IPS-18c (cell line): ENCODE data around the gene ADGRV1.

Source experiments
- H3K4me3 ChIP-seq: 2 replicates; pipeline ENCODE4 v1.7.0; 2013; ENCODE audit warnings: low read depth, mild to moderate bottlenecking, low read length, moderate library complexity; ENCODE audit not compliant: insufficient read depth
- H3K9me3 ChIP-seq: one replicate; pipeline ENCODE4 v1.6.1; 2013; ENCODE audit warnings: mild to moderate bottlenecking, low read length, moderate library complexity; ENCODE audit not compliant: control insufficient read depth, insufficient read depth

ADGRV1 gene

DNA sequence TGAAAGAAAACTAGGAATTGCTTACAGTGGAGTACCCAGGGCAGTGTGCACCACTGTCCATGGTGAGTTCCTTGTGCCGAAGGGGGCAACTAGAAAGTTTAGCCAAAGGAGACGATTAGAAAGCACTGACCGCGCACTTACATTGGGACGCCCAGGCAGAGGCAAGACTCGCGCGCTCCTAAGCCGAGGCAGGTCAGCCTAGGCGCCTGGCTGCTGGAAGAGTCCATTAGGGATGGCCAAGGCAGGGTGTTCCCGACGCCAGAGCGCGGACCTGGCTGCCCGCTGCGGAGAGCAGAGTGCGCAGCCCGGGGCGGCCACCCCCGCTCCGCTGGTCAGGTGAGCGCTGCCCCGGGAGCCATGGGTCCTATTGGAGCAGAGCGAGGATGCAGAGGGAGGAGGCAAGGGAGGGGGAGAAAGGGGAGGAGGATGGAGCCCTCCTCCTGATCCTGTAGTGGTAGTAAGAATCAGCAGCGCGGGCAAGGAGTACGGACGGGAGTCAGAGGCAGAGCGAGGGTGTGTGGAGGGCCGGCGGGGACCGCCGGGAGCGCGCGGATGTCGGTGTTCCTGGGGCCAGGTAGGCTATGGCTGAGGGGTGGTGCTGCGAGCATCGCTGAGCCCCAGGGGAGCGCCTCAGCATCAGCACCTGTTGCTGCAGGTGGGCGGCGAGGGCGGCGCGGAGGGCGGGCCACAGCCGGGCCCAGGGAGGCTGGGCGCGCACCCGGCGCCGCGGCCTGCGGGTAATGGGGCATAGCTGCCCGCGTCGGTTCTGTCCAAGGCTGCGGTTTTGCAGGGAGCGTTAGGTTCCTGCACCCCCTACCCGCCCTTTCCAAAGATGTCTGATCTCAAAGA lies at the start of gene ADGRV1:
Gene ADGRV1, plus strand, starts transcription at position 454 of the 849 bp plus-strand sequence. Its CDS starts 99 bp downstream, at position 553.
- no peaks in the 10 kb centered on the region for H3K9me3 ChIP-seq
- peak within 1 kb of the TSS; percentile 79 for H3K4me3 ChIP-seq

DNA sequence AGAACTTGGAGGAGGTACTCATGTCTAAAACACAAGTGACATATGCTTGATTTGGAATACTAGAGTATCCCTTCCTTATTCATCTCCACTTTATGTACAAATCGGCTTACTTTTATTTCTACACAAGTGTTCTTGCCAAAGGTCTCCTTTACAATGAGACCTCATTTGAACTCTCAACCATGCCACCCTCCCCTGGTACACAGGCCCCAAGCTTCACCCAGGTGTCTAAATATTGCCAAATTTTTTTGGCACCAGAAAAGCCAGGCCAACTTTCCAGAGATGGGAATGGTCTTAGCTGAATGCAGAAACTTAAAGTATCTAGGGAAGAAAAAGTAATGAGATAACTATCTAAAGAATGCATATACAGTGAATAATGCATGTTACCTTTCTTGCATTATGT lies 48.2 kb upstream of the ADGRV1 start:
- Histone ChIP-seq H3K9me3 (no peaks in the 10 kb centered on the region), H3K4me3 (no peak overlapping the region)

DNA sequence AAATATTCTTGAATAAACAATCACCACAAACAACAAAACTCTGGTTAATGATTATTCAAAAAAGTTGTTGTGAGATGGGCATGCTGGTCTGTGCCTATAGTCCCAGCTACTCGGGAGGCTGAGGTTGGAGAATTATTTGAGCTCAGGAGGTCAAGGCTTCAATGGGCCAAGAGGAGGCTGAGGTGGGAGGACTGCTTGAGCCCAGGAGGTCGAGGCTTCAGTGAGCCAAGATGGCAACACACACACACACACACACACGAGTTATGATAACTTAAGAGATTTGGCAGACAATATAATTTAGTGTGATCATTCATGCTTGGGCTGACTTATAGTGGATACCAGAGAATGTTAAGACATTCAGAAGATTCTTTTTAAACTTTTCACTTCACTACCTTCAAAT lies 44.1 kb upstream of the ADGRV1 start:
- Histone ChIP-seq H3K9me3 (no peaks in the 10 kb centered on the region), H3K4me3 (no peak overlapping the region)

DNA sequence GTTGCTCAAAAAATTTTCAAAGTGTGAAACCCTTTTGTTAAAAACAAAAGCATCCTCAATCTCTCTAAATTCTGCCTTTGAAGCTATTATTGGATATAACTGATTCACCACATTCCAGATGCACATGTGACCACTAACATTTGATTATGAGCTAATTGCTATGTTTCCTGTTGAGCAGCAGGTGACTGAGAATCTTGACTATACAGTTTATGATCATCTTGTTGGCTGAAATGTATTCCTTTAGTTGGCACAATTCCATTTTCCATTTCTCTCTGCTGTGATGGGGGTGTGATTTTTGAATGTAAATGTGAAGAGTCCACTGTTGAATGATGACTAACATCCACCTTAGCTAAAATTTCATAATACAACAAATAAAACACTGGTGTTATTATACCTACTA lies 39.9 kb upstream of the ADGRV1 start:
- no peak overlapping the region for H3K4me3 ChIP-seq

DNA sequence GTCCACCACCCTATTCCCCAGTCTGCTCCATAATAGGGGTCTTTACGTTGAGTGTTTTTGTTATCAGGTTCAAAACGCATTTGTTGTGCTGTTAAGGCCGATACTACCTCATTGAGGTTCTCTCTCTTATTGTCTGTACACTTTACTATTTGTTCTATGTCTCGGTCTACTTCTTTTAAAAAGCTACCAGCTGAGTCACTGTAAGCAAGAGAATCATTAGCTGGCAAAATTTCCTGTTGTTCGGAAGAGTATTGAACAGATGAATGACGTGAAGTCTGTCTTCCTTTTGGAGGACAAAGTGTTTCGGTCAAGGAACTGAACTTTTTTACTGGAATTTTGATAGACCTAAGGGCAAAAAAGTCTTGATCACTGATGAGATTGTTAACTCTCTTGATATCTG lies 39.5 kb upstream of the ADGRV1 start:
- H3K4me3 ChIP-seq: no peak overlapping the region
- no peaks in the 10 kb centered on the region for H3K9me3 ChIP-seq

More for the DNA sequence above, 39.9 kb upstream of the ADGRV1 start:
- H3K9me3 ChIP-seq: no peaks in the 10 kb centered on the region

- Histone ChIP-seq H3K9me3 (no peaks in the 10 kb centered on the region), H3K4me3 (peak overlapping the region; percentile 90)
Observed at GRCh38 chr5:90528601-90529193, 29.9 kb upstream of the ADGRV1 start.

DNA sequence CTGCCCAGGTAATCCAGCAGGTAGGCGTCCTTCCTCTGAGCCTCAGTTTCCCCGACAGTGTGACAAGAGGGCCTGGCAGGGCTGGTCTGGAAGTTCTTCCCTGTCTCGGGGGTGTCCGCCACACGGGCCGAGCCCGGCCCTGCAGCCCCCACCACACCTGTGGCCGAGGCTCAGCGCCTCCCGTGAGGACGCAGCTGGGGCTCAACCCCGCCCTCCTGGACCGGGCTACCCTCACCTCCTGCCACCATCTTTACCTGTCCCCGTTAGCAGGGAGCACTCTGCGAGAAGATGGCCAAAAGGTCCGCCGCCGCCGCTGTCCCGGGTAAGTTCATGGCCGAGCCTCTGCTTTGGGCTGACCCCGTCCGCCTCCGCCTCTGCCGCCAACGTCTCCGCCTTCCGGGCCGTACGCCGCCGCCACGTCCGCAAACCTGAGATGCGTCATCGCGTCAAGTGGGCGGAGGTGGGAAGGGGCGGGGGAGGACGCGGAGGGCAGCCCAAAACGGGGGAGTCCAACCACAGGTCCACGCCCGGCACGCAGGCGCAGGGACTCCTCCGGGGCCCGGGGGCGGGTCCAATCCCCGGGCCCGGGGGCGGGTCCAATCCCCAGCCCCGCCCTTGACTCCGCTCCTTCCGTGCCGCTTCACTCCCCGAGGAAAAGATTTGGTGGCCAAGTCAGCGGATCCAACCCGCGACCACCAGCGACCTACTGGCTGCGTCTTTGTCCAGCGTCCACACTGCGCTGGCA lies 29.2 kb upstream of the ADGRV1 start, which contains the start of gene LYSMD3:
Gene LYSMD3, minus strand, starts transcription at position 391 of the 745 bp plus-strand sequence. CDS start 4,295 bp downstream, outside the sequence.
- Histone ChIP-seq H3K4me3 (peak within 1 kb of the TSS; percentile 90), H3K9me3 (no peaks in the 10 kb centered on the region)

DNA sequence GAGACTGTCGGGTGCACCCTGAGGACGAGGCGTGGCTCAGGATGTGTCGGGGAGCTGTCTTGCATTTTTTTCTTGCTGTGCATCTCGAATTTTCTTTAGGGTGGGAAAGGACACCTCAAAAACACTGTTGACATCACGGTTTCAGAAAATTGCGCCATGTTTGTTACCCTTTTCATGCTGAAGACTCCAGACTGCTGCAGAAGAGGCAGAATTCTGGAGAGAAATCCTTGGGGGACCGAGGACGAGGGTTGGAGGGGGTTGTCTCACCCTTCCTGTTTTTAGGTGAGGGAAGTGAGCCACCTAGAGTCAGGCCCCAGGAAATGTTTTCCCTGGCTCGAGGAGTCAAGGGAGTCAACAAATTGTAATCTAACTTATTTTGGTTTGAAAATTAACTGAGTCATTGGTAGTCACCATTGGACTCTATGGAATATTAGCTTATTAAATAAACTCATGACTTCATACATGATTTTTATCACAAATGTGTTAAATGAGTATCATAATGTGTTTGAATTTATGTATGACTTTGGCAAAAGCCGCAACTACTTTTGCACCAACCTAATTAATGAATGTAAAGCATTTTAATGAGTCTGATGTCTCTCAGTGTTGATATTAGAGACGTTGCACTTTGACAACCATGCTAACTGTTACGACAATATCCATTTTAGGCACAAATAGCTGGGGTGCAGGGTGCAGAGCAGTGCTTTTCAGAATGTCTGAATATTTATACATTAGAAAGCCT lies 28.5 kb upstream of the ADGRV1 start:
- Histone ChIP-seq H3K9me3 (no peaks in the 10 kb centered on the region), H3K4me3 (peak overlapping the region; percentile 90)

DNA sequence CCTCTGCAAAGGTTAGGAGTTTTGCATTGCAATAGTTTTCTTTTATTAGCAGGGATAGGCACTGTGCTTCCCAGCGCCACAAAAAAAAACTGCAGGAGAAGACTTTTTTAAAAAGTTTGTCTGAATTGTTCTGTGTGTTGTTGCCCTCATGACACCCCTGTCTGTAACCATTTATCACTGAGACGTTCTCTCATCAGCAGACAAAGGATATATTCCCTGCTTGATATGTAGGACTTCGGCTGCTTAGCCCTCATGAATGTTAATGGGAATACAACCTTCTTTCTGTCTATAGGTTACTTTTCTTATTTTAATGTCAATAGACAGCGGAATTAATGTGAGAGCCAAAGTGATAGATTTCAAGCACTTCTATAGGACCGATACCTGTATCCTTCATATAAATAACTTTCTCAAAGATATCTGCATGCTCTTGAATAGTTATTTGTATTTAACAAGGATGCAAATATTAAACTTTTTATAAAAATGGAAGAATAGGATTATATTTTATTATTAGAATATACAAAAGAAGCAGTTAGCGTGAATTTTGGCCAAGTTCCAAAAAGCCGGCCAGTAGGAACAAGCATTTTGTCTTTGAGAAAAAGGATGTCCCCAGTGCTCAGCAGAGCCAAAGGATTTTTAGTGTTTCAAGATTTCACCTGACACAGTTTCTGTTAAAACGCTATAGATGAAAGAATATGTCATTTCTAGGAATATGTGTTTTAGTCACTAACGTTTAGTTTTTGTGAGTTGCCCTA lies 27.7 kb upstream of the ADGRV1 start:
- no peak overlapping the region for H3K4me3 ChIP-seq
- no peaks in the 10 kb centered on the region for H3K9me3 ChIP-seq

DNA sequence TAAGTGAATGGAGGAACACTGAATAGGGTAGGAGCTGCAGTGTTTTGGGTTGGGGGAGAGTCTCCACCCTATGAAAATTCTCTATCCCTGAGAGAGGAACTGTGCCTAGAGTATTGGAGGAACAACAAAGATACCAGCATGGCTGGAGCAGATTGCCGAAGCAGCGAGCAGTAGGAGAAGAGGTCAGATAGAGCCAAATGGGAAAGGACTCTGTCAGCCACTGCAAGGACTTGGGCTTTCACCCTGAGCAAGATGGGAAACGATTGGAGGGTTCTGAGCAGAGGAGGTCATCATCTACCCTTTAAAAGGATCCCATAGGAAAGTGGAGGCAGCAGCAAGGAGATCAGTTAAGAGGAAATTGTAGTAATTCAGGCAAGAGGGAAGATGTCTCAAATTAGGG lies 24.8 kb upstream of the ADGRV1 start:
- H3K9me3 ChIP-seq: no peaks in the 10 kb centered on the region
- no peak overlapping the region for H3K4me3 ChIP-seq

DNA sequence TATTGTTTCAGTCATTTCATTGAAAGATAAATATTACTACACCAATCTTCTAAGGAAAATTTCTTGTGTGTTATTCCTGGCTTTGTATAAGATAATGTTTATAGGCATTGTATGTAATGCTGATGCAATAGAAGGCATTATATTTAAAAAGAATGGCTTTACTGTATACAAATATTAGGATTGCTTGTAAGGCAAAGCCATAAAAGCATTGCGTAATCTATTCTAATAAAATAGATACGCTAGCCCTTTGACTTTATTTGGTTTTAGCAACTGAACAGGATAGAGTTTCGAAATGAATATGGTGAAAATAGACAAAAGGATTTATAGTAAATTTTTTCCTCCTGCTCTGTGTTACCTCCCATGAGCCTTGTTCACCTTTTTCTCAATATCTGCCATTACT lies 23.7 kb upstream of the ADGRV1 start:
- no peak overlapping the region for H3K4me3 ChIP-seq
- H3K9me3 ChIP-seq: no peaks in the 10 kb centered on the region

- Histone ChIP-seq H3K4me3 (no peak overlapping the region), H3K9me3 (no peaks in the 10 kb centered on the region)
Observed at GRCh38 chr5:90542827-90543519, 15.6 kb upstream of the ADGRV1 start.

GRCh38 chr5:90545511-90545910 lies 13.1 kb upstream of the ADGRV1 start:
- H3K9me3 ChIP-seq: no peaks in the 10 kb centered on the region
- no peak overlapping the region for H3K4me3 ChIP-seq

- no peak overlapping the region for H3K4me3 ChIP-seq
- H3K9me3 ChIP-seq: no peaks in the 10 kb centered on the region
Observed at GRCh38 chr5:90546216-90546837, 12.3 kb upstream of the ADGRV1 start.

DNA sequence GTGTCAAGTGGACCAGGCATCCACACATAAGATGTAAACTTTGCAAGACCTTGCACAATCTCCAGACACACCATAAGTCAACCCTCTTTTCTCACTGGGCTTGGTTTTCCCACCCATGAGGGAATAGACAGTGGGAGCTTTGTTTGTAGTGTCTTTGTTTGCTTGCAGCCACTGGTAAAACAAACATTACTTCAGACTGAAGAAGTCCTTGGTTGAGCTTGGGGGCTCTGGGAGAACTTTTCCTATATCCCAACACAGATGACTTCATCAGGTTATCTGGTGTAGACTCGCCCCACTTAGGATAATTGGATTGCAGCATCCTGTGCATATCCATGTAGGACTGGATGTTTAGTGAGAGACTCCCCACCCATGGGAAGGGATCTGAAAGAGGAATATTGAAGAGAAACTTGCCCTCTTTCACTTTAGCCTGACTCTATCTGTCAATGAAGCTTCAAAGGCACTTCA lies 11.5 kb upstream of the ADGRV1 start:
- no peaks in the 10 kb centered on the region for H3K9me3 ChIP-seq
- no peak overlapping the region for H3K4me3 ChIP-seq
